RPMI8226 (cell line): ENCODE data around the gene COL4A1.

ENCODE experiments used
- DNase-seq: peaks from one replicate; pipeline ENCODE4 v3.0.0-alpha.2; 2015

The COL4A1 gene

GRCh38 chr13:110254751-110255553 is 52.0 kb downstream of the COL4A1 start:
- DNase-seq: no peak

GRCh38 chr13:110254151-110254679 is 52.7 kb downstream of the COL4A1 start:
- DNase-seq: no peak

- DNase-seq: no peak
Observed at GRCh38 chr13:110251193-110251819, 55.7 kb downstream of the COL4A1 start.

- DNase-seq: no peak
Observed at GRCh38 chr13:110250258-110250891, 56.6 kb downstream of the COL4A1 start.

GRCh38 chr13:110249326-110249725 is 57.6 kb downstream of the COL4A1 start:
- DNase-seq: no peak

GRCh38 chr13:110248449-110249143 is 58.4 kb downstream of the COL4A1 start:
- no peak for DNase-seq

- no peak for DNase-seq
Observed at GRCh38 chr13:110246530-110246929, 60.4 kb downstream of the COL4A1 start.

GRCh38 chr13:110245416-110245899 is 61.5 kb downstream of the COL4A1 start:
- no peak for DNase-seq

- DNase-seq: no peak
Observed at GRCh38 chr13:110244976-110245375, 62.0 kb downstream of the COL4A1 start.

- DNase-seq: no peak
Observed at GRCh38 chr13:110244071-110244830, 62.7 kb downstream of the COL4A1 start.

GRCh38 chr13:110242615-110243014 is 64.3 kb downstream of the COL4A1 start:
- no peak for DNase-seq

- no peak for DNase-seq
Observed at GRCh38 chr13:110240943-110241342, 66.0 kb downstream of the COL4A1 start.

- no peak for DNase-seq
Observed at GRCh38 chr13:110240352-110240751, 66.6 kb downstream of the COL4A1 start.

GRCh38 chr13:110239280-110240125 is 67.5 kb downstream of the COL4A1 start:
- no peak for DNase-seq

GRCh38 chr13:110238818-110239195 is 68.2 kb downstream of the COL4A1 start:
- no peak for DNase-seq

- DNase-seq: no peak
Observed at GRCh38 chr13:110237875-110238817, 68.8 kb downstream of the COL4A1 start.

- no peak for DNase-seq
Observed at GRCh38 chr13:110236831-110237261, 70.1 kb downstream of the COL4A1 start.

GRCh38 chr13:110236431-110236830 is 70.5 kb downstream of the COL4A1 start:
- no peak for DNase-seq

- no peak for DNase-seq
Observed at GRCh38 chr13:110234532-110234931, 72.4 kb downstream of the COL4A1 start.

- DNase-seq: no peak
Observed at GRCh38 chr13:110233951-110234280, 73.0 kb downstream of the COL4A1 start.
